CD4-positive, alpha-beta T cell treated with Interleukin-2 at 100 ng/mL for 4 hours (primary cell): Measurements from ENCODE around the gene CHIA.
A peak's percentile ranks its signal among the peaks of the same experiment; 100 is the strongest.

Experiments used
- DNase-seq: peaks from one replicate; pipeline ENCODE4 v3.0.0-alpha.2; 2020; ENCODE audit warnings: low spot score

Gene CHIA

DNA sequence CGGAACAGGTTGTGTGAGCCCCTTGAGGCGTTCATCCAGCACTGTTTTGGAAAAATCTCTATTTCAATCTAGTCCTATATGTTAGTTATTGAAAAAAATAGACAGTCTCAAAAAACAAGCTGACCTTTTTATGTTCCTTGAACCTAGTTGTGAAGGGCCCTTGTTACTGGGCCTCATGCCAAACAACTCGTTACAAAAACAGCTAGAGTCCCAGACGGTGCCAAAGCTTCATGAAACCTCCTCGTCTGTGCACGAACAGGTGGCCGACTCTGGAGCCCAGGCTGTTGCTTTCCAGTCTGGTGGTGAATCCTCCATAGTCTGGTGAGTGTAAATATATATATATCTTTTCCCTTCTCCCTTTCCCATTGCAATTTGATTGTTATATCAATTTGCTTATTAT, at the start of gene CHIA:
TSS of gene CHIA (plus strand) at position 222 of the 400 bp plus-strand sequence. CDS start 19,617 bp downstream, outside the sequence.
- no peak for DNase-seq

DNA sequence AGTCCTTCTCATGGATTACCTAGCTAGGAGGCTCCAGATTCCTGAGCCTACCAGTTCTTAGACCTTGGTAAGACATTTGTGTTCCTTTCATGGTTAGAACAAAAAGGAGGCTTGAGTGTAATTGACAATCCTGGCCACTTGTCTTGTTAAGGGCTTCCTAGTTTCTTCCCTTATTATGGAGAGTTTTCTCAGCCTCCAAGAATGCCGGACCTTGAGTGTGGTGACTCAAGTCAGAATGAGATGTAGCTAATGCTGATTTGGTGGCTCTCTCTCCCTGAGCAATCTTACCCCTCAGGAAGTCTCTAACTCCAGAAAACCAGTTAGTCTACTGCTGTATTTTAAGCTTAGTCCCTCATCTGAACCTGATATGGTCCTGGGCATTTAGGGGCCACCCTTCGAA, 48.9 kb upstream of the CHIA start:
- no peak for DNase-seq

DNA sequence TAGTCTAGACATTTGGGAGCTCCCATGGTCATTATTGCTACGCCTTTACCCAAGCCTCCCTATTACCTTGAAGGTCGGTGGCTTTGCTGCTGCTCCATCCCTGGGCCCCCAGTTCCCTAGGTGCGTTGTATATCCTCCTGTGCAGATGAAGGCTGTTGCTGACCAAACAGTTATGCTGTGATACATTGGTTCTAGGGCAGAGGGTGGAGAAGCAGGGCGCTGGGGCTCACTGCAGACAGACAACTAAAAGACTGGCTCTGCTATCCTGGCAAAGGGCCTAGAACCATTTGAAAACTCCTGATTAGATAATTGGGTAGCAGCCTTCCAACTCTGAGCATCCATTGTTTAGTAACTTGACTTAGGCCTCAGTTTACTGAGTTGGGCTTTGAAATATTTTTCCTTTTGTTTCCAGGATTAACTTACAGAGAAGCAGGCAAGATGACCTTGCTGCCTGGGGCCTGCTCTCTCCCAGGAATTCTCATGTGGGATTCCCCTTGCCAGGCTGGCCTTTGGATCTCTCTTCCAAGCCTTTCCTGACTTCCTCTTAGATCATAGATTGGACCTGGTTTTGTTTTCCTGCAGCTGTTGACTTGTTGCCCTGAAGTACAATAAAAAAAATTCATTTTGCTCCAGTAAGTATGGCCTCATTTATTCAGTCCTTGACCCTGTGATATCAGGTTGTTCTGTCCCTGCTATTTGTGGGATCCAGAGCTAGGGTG, 47.7 kb upstream of the CHIA start:
- no peak for DNase-seq

DNA sequence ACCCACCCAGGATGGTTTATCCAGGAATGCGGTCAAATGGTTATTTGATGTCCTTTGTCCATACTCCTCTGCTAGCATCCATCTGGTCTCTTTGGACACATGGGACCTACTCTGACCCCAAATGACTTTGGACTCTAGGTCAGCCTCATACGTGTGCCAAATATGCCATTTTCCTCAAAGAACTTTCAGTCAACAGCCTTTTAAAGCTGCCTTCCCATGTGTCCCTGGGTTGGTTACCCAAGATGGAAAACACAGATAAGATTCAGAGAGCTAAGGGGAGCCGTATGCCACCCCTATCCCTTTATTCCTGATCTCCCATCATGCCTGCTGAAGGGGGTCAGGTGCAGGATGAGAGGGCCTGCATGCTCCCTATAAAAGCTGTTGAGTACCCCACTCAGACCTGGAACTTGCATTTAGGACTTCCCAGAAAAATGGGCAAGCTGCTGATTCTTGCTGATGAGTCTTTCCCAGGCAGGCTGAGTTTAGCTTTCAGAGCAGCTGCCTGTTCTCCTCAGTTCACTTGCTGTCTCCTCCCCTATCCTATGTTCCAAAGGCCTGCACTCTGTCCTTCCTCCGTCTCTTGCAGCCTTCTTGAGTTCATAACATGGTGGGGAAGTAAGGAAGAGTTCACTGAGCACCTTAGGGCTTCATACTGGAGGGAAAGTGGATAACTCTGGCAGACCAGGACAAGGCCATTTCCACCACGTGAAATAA, 43.4 kb upstream of the CHIA start:
- DNase-seq, result no peak

DNA sequence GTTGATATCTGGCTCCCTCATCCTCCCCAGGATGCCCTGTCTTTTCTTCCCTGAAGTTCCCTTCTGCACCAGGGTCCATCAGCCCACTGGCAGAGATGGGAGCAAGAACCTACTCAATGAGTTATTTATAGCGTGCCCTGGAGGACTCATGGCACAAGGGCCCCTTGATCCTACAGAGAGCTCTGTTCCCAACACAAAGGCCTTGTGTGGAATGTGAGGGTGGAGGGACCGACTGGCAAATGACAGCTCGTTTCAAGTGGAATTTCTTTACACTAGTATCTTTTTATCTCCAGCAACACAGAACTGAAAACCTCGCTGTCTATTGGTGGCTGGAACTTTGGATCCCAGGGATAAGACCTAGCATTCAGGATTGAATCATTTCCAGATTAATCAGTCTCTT, 40.7 kb upstream of the CHIA start:
- no peak for DNase-seq

DNA sequence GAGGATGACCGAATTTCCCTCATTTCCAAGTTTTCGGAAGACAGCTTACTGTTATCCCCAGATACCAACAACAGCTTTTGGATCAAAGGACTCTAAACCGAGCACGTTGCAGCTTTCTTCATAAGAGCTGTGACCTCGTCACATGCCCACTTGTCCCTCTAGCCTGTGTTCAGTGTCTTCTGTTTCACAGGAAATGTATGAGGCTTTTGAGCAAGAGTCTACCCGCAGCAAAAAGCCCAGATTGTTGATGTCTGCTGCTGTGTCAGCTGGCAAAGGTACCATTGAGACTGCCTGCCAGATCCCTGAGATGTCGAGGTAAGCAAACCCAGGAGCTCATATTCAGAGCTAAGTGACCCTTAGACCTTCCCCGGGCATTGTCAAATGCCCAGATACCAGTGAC, 39.1 kb upstream of the CHIA start:
- DNase-seq, result peak; percentile 10

DNA sequence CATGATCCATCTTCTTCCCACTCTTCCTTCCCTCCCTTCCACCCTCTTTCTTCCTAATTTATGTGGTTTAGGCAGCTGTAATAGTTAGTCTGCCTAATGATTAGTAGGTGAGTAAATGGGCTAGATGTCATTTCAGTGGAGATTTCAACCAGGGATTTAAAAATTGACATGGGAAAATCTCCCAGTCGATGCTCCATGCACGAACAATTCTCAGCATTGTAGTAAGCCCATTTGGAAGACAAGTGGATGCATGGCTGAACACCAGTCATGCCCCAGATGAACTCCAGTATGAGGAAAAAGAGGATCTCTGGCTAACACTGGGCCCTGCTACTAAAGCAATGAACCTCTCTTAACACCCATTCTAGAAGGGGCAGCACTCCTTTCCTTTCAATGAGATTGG, 37.9 kb upstream of the CHIA start:
- DNase-seq, result no peak

DNA sequence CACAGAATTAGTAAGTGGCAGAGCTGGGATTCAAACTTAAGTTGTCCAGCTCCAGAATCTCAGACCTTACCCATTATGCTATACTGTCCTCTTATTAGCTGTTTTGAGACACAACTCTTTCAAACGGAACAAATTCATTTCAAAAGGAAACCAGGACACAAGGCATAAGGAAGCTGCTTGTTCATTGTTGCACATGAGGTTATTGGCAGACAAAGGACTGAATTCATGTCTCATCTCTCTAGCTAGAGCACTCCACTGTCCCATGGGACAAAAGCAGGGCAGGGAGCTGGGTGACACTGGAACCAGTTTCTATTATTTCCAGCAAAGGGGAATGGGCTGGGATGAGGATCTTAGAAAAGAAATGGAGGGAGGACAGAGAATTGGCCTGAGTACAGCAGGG, 36.8 kb upstream of the CHIA start:
- no peak for DNase-seq

DNA sequence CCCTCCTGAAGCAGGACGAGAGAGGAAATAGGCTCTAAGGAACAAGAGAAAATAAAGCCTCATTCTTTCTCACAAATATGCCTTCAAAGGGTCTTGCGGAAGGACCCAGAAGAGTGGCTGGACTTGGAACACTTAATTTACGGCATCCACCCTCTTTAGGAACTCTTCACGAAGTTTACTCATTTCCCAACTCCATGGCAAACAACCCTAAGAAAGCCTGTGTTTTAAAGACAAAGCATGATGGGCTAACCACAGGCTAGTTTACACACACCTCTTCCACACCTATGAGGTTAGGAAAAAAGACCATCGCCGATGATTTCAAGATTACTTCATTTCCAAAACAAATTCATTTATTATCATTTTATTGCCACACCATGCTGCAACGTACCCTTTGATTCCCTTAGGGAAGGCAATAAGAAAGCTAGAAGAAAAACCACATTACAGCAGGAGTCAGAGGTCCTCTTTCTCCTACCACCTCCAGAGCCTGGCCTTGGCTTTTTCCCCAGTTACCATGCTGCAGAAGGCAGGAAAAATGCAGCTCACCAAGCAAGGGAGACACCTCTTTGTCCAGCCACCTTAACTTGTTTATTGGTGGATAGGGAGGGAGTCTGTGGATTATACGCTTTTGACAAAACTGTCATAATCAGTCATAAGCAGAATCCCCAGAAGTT, 33.5 kb upstream of the CHIA start:
- no peak for DNase-seq

DNA sequence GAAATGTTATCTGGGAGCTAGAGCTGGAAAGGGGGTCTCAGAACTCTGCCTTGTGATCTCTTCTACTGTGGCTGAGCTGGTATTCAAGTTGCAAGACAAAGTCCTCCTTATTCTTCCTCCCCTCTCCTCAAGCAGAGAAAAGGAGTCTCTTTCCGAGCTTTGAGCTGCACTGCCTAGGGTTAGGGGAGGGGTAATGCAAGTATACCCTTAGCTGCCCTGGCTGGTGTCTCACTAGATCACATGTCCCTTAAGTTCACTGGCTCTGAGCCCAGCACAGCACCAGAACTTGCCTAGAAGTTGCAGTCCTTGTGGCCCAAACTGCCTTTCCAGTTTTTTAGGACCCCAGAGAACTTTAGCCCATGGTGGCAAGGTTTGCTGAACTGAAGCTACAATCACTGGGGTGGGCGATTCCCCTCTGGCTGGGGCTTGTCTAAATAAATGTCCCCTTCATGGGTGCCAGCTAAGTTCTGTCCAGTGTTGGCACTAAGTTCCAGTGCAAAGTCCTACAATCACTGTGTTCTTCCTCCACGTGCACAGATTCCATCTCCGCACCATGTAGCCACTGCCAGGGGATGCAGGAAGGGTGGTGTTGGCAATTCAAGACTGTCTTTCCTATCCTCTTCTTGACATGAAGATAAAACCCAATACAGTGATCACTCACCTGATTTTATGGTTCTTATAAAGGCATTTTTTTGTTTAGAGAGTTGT, 22.7 kb upstream of the CHIA start:
- DNase-seq, result no peak

DNA sequence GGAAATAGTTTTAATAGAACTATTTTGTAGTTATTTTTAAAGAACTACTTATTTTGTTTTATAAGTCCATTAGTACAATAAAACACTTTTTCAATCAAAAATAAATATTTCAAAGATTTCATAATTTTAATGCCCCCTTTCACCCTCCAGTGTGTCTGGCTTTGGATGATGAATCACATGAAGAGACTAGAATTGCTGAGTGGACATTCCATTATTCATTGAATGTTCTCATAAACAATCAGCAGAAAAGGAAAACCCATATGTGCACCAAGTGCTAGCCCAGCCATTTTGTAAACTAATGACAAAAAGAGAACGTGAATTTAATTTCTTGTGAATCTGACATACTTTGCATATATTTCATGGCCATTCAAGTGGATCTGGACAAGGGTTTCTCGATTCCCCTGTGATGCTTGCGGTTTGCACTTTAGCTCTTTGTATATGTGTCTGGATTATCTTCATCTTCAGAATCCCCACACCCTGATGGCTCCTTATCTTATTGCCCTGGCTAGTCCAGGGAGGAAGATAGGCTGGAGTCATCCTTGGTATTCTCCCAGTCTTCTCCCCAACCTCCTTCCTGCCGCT, 20.7 kb upstream of the CHIA start:
- DNase-seq, result no peak

DNA sequence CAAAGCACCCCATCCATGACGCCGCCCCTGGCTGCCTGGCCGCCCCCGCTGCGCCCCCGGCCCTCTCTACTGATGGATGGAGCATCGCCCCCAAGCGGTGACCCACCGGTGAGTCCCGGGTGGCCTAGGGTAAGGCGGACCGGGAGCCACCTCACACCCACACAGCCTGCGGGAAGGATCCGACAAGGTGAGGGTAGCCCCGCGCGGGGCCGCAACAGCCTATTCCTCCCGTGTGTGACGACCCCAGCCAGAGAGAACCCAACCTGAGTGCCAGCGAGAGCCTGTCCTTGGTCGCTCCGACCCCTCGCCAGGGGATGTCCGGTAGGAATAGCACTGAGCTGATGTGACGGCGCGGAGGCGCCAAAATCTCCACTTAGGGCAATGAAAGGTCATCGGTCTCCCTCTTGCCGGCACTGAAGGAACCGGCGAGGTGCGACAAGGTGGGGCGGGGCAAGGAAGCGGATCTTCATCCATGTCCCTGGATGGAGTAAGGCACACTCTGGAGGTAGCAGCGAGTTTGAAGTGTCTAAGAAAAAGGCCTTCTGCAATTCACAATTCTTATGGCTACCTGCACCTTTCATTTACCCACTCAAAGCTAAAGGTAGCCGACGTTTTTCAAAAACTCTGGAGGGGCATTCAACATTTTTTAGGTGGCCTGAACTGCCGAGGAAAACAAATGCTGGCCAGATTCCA, 19.7 kb upstream of the CHIA start:
- DNase-seq, result no peak

DNA sequence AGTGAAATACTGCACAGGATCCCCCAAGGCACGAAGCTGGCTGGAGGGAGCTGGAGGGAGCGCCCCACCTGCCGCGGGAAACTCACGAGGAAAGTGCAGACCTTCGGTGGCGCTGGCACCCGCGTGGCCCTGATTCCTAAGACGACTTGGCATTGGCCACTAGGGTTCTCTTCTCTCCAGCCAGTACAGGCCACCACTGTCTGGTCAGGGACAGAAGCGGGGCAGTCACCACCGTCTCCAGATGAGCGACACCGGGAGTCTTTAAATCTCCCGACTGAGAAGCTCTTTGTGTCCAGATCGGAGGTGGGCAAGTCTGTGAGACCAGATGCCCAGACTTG, 19.2 kb upstream of the CHIA start:
- DNase-seq, result no peak

DNA sequence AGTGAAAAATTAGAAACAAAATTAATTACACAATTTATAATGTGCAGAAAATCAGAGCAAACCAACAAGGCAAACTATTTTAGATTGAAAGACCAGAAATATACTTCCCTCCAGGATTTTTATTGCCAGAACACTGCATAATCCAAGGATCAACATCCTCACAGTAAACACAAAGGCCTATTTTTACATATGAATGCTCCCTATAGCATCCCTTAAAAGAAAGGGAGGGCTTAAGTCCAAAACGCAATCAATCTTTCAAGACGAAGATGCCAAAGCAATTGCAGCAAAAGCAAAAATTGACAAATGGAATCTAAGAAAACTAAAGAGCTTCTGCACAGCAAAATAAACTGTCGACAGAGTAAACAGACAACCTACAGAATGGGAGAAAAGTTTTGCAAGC, 18.6 kb upstream of the CHIA start:
- no peak for DNase-seq

DNA sequence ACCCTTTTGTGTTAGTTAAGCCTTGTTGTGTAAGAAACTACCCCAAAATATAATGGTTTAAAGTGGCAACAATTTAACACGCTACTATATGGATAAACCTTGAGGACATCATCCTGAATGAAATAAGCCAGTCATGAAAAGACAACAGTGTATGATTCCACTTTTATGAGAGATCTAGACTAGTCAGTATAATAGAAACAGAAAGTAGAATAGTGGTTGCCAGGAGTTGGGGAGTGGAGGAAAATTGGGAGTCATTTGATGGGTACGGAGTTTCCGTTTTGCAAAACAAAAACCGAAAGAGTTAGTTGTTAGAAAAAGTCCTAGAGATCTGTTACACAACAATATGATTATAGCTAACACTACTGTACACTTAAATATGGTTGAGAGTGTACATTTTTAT, 16.0 kb upstream of the CHIA start:
- DNase-seq, result peak; percentile 8

DNA sequence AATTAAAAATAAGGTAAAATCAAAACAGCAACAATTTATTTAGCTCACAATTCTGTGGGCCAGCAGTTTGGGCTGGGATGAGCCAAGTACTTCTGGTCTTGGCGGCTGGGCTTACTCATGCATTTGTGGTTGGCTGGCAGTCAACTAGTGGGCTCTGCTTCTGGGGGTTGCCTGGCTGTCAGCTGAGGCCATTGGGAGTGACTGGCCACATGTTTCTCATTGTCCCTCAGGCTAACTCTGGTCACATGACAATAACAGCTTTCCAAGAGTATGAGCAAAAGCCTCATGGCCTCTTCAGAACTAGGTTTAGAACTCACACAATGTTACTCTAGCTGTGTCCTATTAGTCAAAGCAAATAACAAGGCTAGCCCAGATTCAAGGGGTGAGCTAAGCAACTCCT, 15.6 kb upstream of the CHIA start:
- no peak for DNase-seq

DNA sequence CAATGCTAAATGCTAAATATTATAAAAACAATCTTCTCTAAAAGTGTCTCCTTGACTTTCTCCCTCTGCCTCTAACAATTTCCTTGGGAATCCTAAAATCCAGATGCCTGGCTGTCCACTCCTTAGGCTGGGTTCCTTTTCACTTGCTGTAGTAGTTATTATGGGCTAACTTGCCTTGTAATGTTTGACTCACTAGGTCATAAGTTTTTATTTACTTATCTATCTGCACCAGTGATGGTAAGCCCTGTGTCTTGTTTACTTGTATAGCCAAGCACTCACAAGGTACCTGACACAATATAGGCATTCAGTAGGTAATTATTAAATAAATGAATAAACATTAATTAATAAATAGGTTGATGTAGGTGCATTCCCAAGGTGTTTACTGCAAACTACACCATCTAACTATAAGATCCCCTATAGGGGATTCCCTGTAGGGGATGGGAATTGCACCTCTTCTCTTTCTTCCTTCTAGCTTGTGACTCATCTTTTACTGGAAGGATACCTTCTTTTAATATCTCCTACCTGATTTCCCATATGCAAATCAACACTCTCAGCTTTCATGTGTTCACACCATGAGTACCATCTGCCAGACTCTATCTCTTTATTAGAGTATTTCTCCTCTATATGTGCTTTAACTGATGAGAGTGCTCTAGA, 14.7 kb upstream of the CHIA start:
- DNase-seq, result no peak

DNA sequence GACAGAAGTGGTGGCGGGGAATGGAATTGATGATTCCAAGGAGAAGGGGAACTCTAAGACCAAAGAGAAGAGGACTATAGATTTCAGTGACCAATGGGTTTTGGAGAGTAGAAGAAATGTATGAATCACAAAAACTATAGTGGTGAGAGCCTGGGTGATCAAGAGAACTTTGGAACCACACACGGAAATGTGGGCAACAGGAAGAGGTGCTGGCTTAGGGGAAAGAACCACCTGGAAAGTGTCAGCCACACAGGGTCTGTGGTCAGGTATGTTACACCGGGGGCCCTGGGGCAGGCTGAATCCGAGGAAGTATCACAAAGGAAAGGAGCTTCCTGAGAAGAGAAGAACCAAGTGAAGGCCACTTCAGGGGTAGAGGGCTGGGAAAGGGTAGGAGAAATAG, 11.5 kb upstream of the CHIA start:
- no peak for DNase-seq

DNA sequence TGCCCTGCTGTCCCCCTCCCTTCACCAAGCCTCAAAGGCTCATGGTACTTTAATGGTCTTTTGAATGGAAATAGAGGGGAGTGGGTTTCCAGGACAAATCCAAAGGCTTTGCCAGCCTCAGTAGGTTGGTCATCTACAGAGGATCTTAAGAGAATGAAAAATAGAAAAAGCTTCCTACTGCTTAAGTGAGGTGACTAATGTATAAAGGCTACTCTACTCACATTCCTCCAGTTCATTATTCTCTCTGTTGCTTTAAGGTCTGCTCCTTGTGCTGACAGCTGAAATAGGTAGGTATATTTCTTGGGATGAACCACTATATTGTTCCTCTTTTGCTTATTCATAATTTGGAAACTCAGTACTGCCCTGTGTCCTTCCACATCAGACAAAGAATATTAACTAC, 10.4 kb upstream of the CHIA start:
- no peak for DNase-seq

DNA sequence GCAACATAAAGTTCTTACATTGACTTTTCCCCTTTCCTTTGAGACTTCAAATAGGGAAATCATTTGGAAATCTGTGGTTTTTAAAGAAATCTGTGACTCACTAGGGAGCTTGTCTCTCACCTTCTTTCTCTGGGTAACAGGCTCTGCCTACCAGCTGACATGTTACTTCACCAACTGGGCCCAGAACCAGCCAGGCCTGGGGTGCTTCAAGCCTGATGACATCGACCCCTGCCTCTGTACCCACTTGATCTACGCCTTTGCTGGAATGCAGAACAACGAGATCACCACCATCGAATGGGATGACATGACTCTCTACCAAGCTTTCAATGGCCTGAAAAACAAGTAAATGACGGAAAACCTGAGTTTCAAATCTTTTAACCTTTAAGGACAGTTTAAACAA, 9.2 kb upstream of the CHIA start:
- no peak for DNase-seq

DNA sequence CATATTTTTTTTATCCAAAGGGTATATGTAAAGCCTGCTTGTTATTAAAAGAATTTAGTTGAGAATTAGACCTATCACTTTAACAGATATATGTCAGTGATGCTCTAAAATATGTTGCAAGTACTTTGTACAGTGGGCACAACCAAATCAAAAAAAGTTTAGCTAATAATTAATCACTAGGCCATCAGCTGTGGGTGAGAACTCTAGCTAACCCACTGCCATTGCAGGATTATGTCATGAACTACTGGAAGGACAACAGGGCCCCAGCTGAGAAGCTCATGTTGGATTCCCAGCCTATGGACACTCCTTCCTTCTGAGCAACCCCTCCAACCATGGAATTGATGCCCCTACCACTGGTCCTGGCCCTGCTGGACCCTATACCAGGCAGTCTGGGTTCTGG, 6.8 kb upstream of the CHIA start:
- DNase-seq, result no peak
